WERI-Rb-1 (cell line): ENCODE data around the gene SH3GL3.

Source experiments
- DNase-seq: peaks from one replicate; pipeline ENCODE4 v3.0.0-alpha.2; 2020
- H3K27ac ChIP-seq: fragments of 250-450 bp; sonication (Bioruptor Pico); 2 replicates; pipeline ENCODE4 v1.5.1; 2020; ENCODE audit warnings: mild to moderate bottlenecking, moderate library complexity
- H3K27me3 ChIP-seq: fragments of 250-450 bp; sonication (Bioruptor Pico); 2 replicates; pipeline ENCODE4 v1.5.1; 2021; ENCODE audit warnings: mild to moderate bottlenecking, low read depth, moderate library complexity; ENCODE audit not compliant: insufficient read depth, severe bottlenecking
- H3K36me3 ChIP-seq: fragments of 250-450 bp; sonication (Bioruptor Pico); 2 replicates; pipeline ENCODE4 v1.5.1; 2020; ENCODE audit warnings: mild to moderate bottlenecking, moderate library complexity
- H3K4me3 ChIP-seq: 2 replicates; pipeline ENCODE4 v1.5.1; 2011; ENCODE audit warnings: low read depth, mild to moderate bottlenecking, control low read depth, low read length
- H3K9me3 ChIP-seq: fragments of 250-450 bp; sonication (Bioruptor Pico); 2 replicates; pipeline ENCODE4 v1.5.1; 2021; ENCODE audit warnings: mild to moderate bottlenecking, moderate library complexity; ENCODE audit not compliant: severe bottlenecking
- TF ChIP-seq, protein P1 (sequence below): IDR thresholded peaks from 2 replicates; pipeline ENCODE4 v1.5.1; 2011; ENCODE audit warnings: low read depth, mild to moderate bottlenecking, control low read depth, inconsistent platforms, low read length

Gene SH3GL3

DNA sequence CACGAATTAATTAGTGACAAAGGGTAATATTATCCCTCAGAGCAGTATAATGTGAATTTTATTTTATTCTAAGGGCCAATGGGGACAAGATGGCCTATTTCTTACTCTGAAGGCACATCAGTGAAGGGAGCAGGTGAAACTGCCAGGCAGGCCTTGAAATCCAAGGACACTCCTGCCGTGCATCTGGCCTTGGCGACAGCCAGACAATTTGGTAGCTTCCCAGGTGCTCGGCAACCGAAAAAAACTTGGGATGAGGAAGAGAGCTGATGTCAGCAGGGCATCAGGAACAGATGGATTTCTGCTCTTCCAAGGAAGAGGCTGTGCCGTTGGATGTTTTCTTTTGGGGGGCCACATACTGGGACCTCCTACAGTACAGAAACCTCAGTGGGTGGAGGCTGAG, 123.6 kb downstream of the SH3GL3 start:
- no peak overlapping the region for H3K4me3 ChIP-seq
- DNase-seq = no peak
- H3K27me3 ChIP-seq = no peaks in the 10 kb centered on the region
- no peaks in the 10 kb centered on the region for H3K36me3 ChIP-seq
- H3K9me3 ChIP-seq = no peaks in the 10 kb centered on the region
- TF ChIP-seq, protein P1, sequence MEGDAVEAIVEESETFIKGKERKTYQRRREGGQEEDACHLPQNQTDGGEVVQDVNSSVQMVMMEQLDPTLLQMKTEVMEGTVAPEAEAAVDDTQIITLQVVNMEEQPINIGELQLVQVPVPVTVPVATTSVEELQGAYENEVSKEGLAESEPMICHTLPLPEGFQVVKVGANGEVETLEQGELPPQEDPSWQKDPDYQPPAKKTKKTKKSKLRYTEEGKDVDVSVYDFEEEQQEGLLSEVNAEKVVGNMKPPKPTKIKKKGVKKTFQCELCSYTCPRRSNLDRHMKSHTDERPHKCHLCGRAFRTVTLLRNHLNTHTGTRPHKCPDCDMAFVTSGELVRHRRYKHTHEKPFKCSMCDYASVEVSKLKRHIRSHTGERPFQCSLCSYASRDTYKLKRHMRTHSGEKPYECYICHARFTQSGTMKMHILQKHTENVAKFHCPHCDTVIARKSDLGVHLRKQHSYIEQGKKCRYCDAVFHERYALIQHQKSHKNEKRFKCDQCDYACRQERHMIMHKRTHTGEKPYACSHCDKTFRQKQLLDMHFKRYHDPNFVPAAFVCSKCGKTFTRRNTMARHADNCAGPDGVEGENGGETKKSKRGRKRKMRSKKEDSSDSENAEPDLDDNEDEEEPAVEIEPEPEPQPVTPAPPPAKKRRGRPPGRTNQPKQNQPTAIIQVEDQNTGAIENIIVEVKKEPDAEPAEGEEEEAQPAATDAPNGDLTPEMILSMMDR = no peak
- H3K27ac ChIP-seq = no peak overlapping the region

DNA sequence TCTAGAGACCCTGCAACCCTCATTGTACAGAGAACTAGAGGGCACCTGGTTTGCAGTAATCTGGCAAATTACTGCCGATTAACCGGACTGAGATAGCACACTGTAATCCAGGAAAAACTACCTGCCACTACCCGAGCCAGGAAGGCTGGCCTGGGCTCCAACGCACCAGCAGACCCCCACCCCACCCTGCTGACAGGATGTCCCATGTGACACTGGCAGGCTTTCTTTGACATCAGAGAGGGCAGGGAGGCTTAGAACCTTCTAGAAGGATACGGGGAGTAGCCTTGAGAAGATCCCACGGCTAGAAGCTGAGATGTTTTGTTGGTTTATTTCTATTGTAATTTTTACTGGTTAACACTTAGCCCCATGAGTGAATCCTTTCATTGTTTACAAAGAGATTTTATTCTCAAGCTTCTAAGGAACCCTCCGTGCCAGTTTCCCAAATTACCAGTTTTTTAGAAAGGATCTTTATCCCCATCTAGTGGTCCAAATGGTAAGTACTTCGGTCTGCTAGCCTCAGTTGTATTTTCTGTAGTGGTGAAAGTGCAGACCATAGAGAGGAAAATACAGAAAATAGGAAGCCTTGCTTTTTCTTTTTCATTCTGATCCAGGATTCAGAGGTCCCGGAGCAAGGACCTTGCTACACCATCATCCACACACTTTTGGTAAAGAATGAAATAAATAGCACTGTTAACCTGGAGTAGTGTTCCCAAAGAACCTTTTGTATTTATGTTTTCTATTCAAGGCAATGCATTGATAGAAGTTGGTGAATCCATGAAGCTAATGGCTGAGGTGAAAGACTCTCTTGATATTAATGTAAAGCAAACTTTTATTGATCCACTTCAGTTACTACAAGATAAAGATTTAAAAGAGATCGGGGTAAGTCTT, 124.9 kb downstream of the SH3GL3 start:
- DNase-seq = no peak
- TF ChIP-seq, protein P1 = peak; percentile 21; the same call in 1 of the 2 replicates
- H3K9me3 ChIP-seq = no peaks in the 10 kb centered on the region
- no peak overlapping the region for H3K4me3 ChIP-seq
- no peak overlapping the region for H3K27ac ChIP-seq
- H3K36me3 ChIP-seq = no peaks in the 10 kb centered on the region
- H3K27me3 ChIP-seq = no peaks in the 10 kb centered on the region

DNA sequence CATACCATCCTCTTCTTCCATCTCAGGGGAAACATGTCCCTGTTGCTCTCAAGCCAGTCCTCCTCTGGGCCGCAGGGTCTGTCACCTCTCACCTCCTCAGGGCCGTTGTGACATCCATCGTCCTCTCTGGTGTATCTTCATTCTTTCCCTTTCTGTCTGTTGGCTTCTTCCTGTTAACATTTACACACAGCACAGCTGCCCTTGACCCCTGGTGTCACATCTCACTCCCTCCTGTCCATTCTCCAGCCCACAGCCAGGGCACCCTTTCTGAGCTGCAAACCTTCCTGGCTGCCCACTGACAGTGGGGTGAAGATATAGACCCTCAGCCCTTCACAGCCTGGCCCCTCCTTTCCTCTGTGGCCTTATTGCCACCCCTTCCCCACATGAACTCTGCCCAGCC, 127.2 kb downstream of the SH3GL3 start:
- Histone ChIP-seq H3K4me3 (no peak overlapping the region), H3K27me3 (no peaks in the 10 kb centered on the region), H3K9me3 (no peaks in the 10 kb centered on the region), H3K27ac (no peak overlapping the region), H3K36me3 (no peaks in the 10 kb centered on the region)
- no peak for DNase-seq
- TF ChIP-seq, protein P1 = no peak

DNA sequence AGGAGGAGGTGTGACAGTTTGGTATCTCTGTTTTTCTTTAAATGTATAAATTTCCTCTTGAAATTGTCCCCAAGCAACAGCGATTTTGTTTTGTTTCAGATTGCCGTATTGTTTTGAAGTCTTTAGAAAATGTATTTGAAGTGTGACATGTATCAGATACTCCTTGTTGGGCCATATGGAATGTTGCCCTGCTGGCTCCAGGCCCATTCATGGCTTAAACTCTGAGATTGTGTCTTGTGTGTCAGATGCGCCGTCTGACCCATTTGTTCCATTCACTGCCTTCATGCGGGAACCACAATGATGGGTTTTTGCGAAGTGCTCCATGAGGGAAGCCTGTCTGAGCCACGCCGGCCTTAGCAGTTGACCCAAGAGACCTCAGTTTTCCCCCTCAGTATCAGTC, 131.6 kb downstream of the SH3GL3 start:
- DNase-seq = no peak
- no peak overlapping the region for H3K4me3 ChIP-seq
- no peaks in the 10 kb centered on the region for H3K36me3 ChIP-seq
- H3K9me3 ChIP-seq = no peaks in the 10 kb centered on the region
- no peak overlapping the region for H3K27ac ChIP-seq
- H3K27me3 ChIP-seq = no peaks in the 10 kb centered on the region
- TF ChIP-seq, protein P1 = no peak

DNA sequence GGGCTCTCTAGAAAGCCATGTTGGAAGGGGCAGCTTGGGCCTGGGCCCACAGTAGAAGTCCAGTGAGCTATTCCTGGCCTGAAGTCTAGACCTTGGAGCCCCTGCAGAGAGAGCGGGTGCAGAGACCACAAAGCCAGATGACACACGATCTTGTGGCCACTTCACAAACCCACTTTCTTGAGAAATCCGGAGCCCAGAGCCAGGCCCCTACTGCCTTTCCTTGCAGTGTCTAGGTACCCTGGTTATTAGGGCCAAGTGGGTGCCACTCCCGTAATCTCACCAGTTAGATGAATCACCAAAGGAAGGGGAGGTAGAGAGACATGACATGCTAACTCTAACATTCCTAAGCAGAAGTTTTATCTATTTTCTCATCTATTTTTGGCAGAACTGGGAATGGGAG, 134.2 kb downstream of the SH3GL3 start:
- H3K4me3 ChIP-seq = no peak overlapping the region
- TF ChIP-seq, protein P1 = no peak
- no peaks in the 10 kb centered on the region for H3K36me3 ChIP-seq
- no peaks in the 10 kb centered on the region for H3K27me3 ChIP-seq
- no peaks in the 10 kb centered on the region for H3K9me3 ChIP-seq
- DNase-seq = no peak
- H3K27ac ChIP-seq = no peak overlapping the region
